ENCODE measurements around the gene GRK2. TPM values are rescaled to one million over a fixed set of nuclear protein-coding genes. Genes with fewer than 3 reads are reported as not detected.
A peak's percentile ranks its signal among the peaks of the same experiment; 100 is the strongest.

The GRK2 gene
- total and polyA plus RNA-seq, 2 donors (not counting 3 experiments of a cell fraction or from before 2014, with no cell fraction given) = 57.9 to 62.3 TPM

- FAIRE-seq = peak; percentile 83
- ChIA-PET CTCF (interaction anchor here (1.3 to 2.8 kb wide), 5 partner anchors 10 to 130 kb away, joined by 3 to 30 read pairs (median 6); no protein-coding TSS in a partner anchor), POLR2A (interaction anchor here (1.0 kb wide), 1 partner anchor 9 kb away, joined by 3 read pairs; no protein-coding TSS in a partner anchor)
- Histone ChIP-seq H3K4me3 (replicated peaks in 1 of 3; ENCODE audit: insufficient read depth in 1 of 3, low read depth in 1 of 3, low read length in 3 of 3) (no peak overlapping the region), H3K9ac (replicated peaks; ENCODE audit: extremely low read depth, insufficient read depth, low read length) (no peak overlapping the region), H3K36me3 (ENCODE audit: control insufficient read depth in 2 of 2, extremely low read depth in 1 of 2, insufficient read depth in 2 of 2, low read length in 2 of 2) (peaks cover 70 to 71% of the 10 kb centered on the region in 2 experiments), H4K20me1 (replicated peaks; ENCODE audit: control insufficient read depth, extremely low read depth, insufficient read depth, low read length) (no peaks in the 10 kb centered on the region), H3K4me2 (ENCODE audit: insufficient read depth, low read length) (no peak overlapping the region), H2AFZ (ENCODE audit: low read depth, low read length) (no peak overlapping the region), H3K27ac (ENCODE audit: insufficient read depth, low read depth, low read length) (no peak overlapping the region), H3K27me3 (ENCODE audit: control insufficient read depth in 2 of 2, insufficient read depth in 2 of 2, low read length in 2 of 2) (no peaks in the 10 kb centered on the region), H3K4me1 (ENCODE audit: control insufficient read depth, extremely low read depth, insufficient read depth, low read length) (no peaks in the 10 kb centered on the region), H3K9me3 (replicated peaks; ENCODE audit: control insufficient read depth, insufficient read depth, low read length) (no peaks in the 10 kb centered on the region), H3K79me2 (ENCODE audit: control insufficient read depth, insufficient read depth, low read length) (no peaks in the 10 kb centered on the region), H3K9me1 (replicated peaks; ENCODE audit: control insufficient read depth, extremely low read depth, insufficient read depth, low read length) (no peaks in the 10 kb centered on the region)
- DNase-seq (ENCODE audit: low read depth, low spot score) = peak; percentile 44
- BruUV-seq (replicated peaks) = no TSS peak
- intact Hi-C loops (cut with micrococcal nuclease) (no loop called here), dilution Hi-C loops (cut with MboI; ENCODE audit: extremely low pct_ligation_motif_present, low sequenced_read_pairs) (no loop called here)
- TF ChIP-seq EZH2 (IDR thresholded peaks at IDR 0.05; ENCODE audit: borderline replicate concordance, low read depth, low read length, severe bottlenecking) (no peak), CTCF (IDR thresholded peaks at IDR 0.05; ENCODE audit: extremely low read depth in 1 of 2, insufficient read depth in 1 of 2, low read depth in 1 of 2, low read length in 2 of 2) (peak; percentile 20 to 47), POLR2AphosphoS5 (IDR thresholded peaks at IDR 0.05; ENCODE audit: insufficient read depth, low read depth, low read length) (no peak), MYC (IDR thresholded peaks at IDR 0.05; ENCODE audit: low read depth, low read length) (no peak)
Observed at GRCh38 chr11:67252831-67253239, 13.4 kb upstream of the GRK2 start.
